Choroid plexus epithelial cell (primary cell): ENCODE data around the gene HSD11B1L.
"Not testable (repeated sequence)": the region's sequence is repeated elsewhere in the genome, so short reads cannot be mapped to it uniquely, and the experiment has no call there.

Source experiments
- DNase-seq: peaks from one replicate; pipeline ENCODE4 v3.0.0-alpha.2; 2010; ENCODE audit warnings: low read depth
- H3K4me3 ChIP-seq: 2 replicates; pipeline ENCODE4 v1.5.1; 2011; ENCODE audit warnings: low read depth, mild to moderate bottlenecking, control low read depth, low read length, moderate library complexity
- TF ChIP-seq, protein P1 (sequence below): conservative IDR thresholded peaks from 2 replicates; pipeline ENCODE4 v1.5.1; 2011; ENCODE audit warnings: low read depth, mild to moderate bottlenecking, control low read depth, inconsistent platforms, low read length, moderate library complexity

HSD11B1L gene

DNA sequence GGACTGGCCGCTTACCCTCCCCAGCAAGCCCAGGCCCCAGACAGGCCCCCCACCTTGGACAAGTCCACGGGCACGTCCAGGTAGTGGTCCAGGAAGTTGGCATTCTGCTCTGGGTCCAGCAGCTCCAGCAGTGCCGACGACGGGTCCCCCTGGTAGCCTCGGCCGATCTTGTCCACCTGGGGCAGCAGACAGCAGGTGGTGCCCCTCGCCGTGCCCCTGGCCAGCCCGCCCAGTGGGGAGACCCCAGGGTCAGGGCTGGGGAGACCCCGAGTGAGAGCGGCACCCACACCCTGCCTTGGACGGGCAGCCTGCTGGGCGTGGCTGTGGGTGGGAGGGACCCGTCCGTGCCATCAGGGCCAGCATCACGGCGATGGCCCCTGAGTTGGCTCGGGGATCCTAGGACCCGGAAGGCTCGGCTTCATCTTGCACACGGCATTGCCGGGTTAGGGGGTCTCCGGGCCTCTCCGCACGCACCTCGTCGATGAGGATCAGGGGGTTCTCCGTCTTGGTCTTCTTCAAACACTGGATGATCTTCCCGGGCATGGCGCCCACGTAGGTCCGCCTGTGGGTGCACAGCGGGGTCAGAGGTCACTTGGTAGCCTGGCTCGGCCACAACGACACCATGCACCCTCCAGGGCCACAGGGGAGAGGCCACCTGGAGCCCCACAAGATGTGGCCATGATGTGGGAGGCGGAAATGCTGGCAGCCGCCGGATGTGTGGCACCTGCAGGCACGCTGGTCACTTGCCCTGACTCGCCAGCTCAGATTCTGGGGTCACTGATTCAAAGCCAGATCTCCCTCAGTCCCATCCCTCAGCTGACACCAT is 15.6 kb downstream of the HSD11B1L start:
- no peak overlapping the region for H3K4me3 ChIP-seq

DNA sequence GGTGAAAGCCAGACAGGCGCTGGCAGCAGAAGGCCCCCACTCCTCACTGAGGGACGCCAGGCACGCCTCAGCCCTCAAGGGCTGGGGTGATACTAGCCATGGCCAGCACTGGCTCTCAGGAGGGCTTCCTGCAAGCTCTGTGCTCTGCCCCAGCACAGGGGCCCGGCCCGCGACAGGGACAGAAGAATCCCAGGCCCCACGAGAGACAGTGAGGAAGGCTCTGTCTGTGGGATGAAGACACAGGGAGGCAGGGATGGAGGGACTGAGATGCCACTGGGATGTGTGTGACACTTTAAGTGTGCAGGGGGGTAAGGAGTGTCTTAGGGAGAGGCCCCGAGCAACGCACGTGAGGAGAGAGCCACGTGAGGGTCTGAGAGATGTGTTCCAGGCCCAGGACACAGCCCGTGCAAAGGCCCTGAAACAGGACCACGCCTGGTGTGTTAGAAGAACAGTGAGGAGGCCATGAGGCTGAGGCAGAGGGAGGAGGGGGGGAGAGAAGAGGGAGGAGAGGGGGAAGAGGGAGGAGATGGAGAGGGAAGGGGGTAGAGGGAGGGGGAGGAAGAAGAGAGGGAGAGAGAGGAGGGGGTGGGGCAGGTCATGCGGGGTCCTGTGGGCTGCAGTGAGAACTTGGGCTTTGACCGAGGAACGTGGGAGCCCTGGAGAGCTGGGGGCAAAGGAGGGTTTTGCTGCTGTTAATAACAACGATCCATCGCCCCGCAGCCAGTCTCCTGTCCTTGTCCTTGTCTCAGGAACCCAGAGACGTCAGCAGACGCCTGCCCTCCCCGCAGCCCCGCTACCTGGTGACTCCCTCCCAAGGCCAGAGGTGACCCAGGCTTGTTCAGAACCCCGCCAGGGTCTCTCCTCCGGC is 16.4 kb downstream of the HSD11B1L start:
- TF ChIP-seq, protein P1, sequence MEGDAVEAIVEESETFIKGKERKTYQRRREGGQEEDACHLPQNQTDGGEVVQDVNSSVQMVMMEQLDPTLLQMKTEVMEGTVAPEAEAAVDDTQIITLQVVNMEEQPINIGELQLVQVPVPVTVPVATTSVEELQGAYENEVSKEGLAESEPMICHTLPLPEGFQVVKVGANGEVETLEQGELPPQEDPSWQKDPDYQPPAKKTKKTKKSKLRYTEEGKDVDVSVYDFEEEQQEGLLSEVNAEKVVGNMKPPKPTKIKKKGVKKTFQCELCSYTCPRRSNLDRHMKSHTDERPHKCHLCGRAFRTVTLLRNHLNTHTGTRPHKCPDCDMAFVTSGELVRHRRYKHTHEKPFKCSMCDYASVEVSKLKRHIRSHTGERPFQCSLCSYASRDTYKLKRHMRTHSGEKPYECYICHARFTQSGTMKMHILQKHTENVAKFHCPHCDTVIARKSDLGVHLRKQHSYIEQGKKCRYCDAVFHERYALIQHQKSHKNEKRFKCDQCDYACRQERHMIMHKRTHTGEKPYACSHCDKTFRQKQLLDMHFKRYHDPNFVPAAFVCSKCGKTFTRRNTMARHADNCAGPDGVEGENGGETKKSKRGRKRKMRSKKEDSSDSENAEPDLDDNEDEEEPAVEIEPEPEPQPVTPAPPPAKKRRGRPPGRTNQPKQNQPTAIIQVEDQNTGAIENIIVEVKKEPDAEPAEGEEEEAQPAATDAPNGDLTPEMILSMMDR, result no peak
- DNase-seq, result no peak
- no peak overlapping the region for H3K4me3 ChIP-seq

More for the DNA sequence above, 15.6 kb downstream of the HSD11B1L start:
- TF ChIP-seq, protein P1, result no peak
- DNase-seq, result no peak

- TF ChIP-seq, protein P1, result no peak
- DNase-seq, result no peak
- H3K4me3 ChIP-seq, result no peak overlapping the region
Observed at GRCh38 chr19:5697890-5698634, 17.2 kb downstream of the HSD11B1L start.

DNA sequence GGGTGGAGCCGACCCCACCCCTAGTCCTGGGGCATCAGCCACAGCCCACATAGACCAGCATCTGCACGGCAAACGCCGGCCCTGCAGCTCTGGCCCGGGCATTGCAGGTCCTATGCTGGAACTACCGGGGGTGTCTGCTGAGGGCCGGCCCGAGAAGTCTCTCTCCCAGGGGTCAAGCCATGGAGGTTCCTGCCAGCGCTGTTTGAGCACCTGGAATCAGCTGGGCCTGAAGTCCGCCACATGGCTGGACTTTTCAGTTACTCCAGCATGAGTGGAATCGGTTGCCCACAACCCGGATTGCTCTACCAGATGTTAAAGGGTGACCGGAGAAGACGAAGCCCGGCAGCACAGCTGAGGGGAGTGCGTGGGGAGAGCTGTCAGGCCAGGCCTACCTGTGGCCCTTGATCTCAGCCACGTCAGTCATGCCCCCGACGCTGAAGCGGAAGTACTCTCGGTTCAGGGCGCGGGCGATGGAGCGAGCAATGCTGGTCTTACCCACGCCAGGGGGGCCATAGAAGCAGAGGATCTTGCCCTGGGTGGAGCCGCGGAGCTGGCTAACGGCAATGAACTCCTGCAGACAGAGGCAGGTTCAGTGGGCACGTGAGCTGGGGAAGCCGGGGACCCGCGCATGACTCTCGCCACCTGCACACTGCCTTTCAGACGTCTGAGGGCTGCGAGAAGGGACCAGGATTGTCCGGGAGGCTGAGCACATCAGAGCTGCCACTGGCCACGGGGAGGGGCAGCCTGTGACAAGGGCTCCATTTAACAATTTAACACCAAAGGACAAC is 18.0 kb downstream of the HSD11B1L start:
- no peak for DNase-seq
- TF ChIP-seq, protein P1, result no peak
- no peak overlapping the region for H3K4me3 ChIP-seq

DNA sequence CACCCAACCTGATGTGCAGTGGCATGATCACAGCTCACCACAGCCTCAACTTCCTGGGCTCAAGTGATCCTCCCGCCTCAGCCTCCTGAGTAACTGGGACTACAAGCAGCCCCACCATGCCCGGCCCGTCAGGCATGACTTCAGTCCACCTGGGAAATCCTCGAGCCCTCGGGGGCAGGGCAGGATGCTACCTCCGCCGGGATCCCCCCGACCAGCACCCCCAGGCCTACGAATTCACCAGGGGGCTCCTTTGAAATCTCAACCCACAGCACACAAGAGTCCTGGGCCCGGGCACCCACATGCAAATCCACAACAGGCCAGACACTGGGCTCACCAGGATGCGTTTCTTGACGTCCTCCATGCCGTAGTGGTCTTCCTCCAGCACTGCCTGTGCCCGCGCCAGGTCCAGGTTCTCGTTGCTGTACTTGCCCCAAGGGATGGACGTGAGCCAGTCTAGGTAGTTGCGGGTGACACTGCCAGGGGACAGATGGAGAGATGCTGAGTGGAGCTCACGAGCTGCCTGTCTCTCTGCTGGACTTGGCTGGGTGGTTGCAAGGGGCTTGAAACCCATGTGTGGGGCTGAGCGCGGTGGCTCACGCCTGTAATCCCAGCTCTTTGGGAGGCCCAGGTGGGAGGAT is 19.7 kb downstream of the HSD11B1L start:
- DNase-seq, result no peak
- no peak overlapping the region for H3K4me3 ChIP-seq
- TF ChIP-seq, protein P1, result no peak

GRCh38 chr19:5702053-5702410 is 21.2 kb downstream of the HSD11B1L start:
- not testable (repeated sequence) for H3K4me3 ChIP-seq, DNase-seq
